Left kidney (tissue), 2 donors: ENCODE results near the gene SRMS. TPM values are rescaled to one million over a fixed set of nuclear protein-coding genes. Genes with fewer than 3 reads are reported as not detected.

Experiments used
- DNase-seq: peaks from one replicate; pipeline ENCODE4 v3.0.0-alpha.2; 2013
- polyA plus RNA-seq: library from polyadenylated mRNA; unstranded; fragments of 120-200 nt; gene quantifications from one replicate; pipeline ENCODE4 v1.2.1, GENCODE V29; 2013; ENCODE audit not compliant: insufficient read length

The SRMS gene
- polyA plus RNA-seq, 1 donor: not detected

GRCh38 chr20:63501818-63502670, 45.5 kb downstream of the SRMS start:
- no peak for DNase-seq

- DNase-seq: no peak
Observed at GRCh38 chr20:63500902-63501817, 46.4 kb downstream of the SRMS start.

GRCh38 chr20:63500151-63500901, 47.2 kb downstream of the SRMS start:
- no peak for DNase-seq

GRCh38 chr20:63499338-63499969, 48.1 kb downstream of the SRMS start:
- no peak for DNase-seq

- no peak for DNase-seq
Observed at GRCh38 chr20:63498960-63499337, 48.6 kb downstream of the SRMS start, which contains the start of gene EEF1A2. EEF1A2 (minus strand) TSS chr20:63499083; CDS start chr20:63497763, 1,320 bp downstream.

GRCh38 chr20:63497946-63498935, 49.3 kb downstream of the SRMS start:
- DNase-seq: no peak

GRCh38 chr20:63497138-63497945, 50.2 kb downstream of the SRMS start:
- DNase-seq: no peak

DNA sequence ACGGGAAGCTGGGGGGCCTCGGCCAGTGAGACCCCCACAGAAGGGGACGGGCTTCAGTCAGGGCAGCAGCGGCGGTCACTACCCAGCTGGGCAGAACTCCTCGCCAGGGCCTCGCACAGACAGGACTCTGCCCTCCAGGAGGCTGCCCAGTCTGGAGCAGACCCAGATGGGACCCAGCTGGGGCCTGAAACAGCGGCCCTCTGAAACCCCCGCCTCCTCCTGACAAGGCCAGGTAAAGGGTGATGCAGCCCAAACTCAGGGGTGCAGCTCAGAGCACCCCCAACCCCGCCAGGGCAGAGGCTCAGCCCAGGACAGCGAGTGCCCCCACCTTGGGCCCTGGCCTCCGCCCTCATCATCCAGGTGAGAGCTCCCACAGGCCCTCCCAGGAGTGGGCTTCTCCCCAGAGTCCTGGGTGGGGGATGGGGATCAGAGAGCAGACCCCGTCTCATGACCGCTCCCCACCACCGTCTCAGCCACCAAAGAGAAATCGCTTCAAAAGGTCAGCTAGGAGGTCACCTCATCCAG, 50.9 kb downstream of the SRMS start:
- DNase-seq: no peak

DNA sequence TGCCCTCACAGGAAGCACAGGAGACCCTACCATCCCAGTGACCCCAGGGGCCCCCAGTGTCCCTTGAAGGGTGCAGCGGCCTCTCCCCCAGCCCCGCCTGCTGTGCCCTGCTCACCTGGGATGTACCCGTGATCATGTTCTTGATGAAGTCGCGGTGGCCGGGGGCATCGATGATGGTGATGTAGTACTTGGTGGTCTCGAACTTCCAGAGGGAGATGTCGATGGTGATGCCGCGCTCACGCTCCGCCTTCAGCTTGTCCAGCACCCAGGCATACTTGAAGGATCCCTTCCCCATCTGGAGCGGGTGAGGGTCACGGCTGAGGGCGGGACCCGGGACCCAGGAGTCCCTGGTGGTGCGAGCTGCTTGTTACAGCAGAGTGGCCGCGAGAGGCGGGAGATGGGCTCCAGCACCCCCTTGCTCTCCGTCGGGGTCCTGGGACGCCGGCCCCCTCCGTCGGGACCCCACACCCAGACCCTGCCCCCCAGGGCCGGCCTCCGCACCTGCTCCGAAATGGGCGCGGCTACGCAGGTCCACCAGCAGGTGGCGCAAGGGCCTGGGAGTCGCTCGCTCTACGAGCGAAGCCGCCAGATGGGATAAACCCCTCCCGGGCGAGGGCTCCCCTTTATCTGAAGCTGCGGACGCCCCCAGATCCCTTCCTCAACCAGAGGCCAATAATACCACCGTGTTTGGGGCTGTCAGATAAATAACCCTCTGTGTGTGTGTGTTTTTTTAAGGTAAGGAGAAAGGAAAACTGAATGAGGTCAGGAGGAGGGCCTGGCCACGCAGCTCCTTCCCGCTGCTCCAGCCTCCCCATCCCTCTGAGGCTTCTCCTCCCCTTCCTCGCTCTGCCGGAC, 51.6 kb downstream of the SRMS start:
- DNase-seq: no peak

GRCh38 chr20:63495167-63495720, 52.3 kb downstream of the SRMS start:
- DNase-seq: no peak

DNA sequence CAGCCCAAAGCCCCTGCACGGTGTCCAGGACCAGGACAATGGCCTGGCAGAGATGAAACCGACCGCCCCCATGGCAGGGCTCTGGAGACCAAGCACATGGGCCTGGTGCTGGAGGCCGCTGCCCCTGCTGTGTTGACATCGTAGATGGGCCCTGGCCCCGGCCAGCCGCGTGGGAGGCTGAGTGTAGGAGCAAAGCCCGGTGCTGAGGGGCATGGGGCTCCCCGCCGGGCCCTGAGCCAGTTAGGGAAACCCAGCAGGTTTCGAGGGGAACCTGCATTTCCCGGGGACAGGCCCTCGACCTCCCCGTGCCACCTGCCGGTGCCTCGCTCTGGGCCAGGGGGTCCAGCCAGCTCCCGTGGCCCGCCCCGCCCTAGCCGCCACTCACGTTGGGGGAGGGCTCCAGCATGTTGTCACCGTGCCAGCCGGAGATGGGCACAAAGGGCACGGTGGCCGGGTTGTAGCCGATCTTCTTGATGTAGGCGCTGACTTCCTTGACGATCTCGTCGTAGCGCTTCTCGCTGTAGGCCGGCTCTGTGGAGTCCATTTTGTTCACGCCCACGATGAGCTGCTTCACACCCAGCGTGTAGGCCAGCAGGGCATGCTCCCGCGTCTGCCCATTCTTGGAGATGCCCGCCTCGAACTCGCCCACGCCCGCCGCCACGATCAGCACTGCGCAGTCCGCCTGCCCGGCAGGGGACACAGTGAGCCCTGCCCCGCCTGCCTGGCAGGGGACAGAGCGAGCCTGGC, 53.0 kb downstream of the SRMS start:
- DNase-seq: no peak

GRCh38 chr20:63494084-63494419, 53.5 kb downstream of the SRMS start:
- DNase-seq: no peak

DNA sequence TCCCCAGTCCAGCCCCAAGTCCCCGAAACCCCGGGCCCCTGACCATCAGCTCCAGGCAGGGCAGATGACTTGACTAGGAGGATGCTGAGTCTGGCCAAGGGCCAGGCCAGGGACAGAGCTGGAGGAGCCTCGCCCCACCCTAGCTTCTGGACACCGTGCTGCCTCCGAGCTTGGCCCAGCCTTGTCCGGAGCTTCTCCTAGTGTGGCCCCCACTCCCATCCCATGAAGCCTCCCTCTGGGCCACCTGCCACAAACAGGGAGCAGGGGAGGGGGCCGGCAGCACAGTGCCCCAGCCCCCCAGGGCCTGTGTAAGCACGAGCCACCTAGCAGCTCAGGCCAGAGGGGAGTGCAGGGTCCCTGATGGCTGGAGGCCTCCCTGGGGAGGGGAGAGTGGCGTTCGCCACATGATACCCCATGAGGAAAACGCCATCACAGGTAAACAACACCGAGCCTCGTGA, 54.0 kb downstream of the SRMS start:
- DNase-seq: no peak

GRCh38 chr20:63492982-63493381, 54.6 kb downstream of the SRMS start:
- no peak for DNase-seq

- DNase-seq: no peak
Observed at GRCh38 chr20:63492518-63492917, 55.0 kb downstream of the SRMS start.

DNA sequence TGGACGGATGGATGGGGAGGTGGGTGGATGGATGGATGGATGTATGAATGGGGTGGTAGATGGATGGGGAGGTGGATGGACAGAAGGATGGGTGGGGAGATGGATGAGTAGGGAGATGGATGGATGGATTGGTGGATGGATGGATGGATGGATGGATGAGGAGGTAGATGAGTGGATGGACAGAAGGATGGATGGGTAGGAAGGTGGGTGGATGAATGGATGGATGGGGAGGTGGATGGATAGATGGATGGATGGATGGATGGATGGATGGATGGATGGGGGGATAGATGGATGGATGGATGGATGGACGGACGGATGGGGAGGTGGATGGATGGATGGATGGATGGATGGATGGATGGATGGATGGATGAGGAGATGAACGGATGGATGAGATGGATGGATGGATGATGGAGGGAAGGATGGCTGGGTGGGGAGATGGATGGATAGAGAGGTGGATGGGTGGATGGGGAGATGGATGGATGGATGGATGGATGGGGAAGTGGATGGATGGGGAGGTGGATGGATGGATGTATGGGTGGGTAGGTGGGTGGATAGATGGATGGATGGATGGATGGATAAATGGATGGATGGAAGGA, 55.8 kb downstream of the SRMS start:
- DNase-seq: no peak

DNA sequence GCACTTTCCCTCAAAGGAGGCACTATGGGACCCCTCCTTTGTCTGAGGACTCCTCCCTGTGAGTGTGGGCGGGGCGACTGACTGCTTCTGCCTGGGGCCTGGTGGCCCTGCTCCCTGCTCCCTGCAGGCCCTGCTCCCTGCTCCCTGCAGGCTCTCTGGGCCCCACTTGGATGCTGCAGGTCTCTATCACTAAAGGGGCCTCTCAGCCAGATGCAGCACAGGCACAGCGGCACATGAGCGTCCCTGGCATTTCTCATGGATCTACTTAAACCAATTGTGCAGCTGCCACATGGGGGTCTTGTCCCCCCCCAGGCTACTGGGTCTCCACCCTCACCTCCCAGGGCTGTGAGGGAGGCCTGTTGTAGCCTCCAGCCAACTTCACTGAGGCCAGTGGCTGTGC, 56.5 kb downstream of the SRMS start:
- DNase-seq: no peak
